PFSK-1 (cell line): ENCODE measurements around the gene CNKSR1.

Experiments used
- FOXP2 ChIP-seq: optimal IDR thresholded peaks from 2 replicates; pipeline ENCODE3; 2011; ENCODE audit warnings: borderline replicate concordance, control low read depth, inconsistent platforms; ENCODE audit not compliant: insufficient read depth; ENCODE audit errors: extremely low read length, extremely low read depth
- POLR2AphosphoS5 ChIP-seq: IDR thresholded peaks from 2 replicates; pipeline ENCODE4 v1.6.1; 2012; ENCODE audit warnings: low read depth, mild to moderate bottlenecking, control low read depth, low read length, moderate library complexity
- SIN3A ChIP-seq: IDR thresholded peaks from 2 replicates; pipeline ENCODE4 v1.6.1; 2012; ENCODE audit warnings: mild to moderate bottlenecking, low read length, moderate library complexity, borderline replicate concordance; ENCODE audit not compliant: insufficient read depth
- TAF1 ChIP-seq: IDR thresholded peaks from 2 replicates; pipeline ENCODE4 v1.6.1; 2012; ENCODE audit warnings: low read length, control low read depth, borderline replicate concordance; ENCODE audit not compliant: insufficient read depth
- TF ChIP-seq, protein P1 (sequence below), 2 experiments: IDR thresholded peaks; 2 replicates each; pipeline versions ENCODE4 v1.6.1 to v1.8.0; 2011 to 2012; ENCODE audit warnings: low read depth in 2 of 2, low read length in 2 of 2, control low read depth in 1 of 2, inconsistent platforms in 1 of 2, mild to moderate bottlenecking in 1 of 2, moderate library complexity in 1 of 2; ENCODE audit not compliant: insufficient read depth in 1 of 2

Gene CNKSR1

DNA sequence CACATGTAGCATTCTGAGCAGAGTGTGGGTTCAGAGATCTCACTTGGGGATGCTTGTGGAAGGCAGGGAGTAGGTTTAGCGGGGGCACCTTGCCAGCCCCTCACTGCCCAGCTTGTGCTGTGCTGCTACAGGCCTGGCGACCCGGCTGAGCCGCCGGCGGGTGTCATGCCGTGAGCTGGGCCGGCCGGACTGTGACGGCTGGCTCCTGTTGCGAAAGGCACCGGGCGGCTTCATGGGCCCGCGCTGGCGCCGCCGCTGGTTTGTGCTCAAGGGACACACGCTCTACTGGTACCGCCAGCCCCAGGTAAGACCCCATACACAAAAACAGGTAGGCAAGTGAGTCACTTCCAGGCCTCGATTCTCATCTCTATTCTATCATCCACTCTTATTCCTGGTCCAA is 7.6 kb downstream of the CNKSR1 start:
- TF ChIP-seq POLR2AphosphoS5 (no peak), SIN3A (no peak), TAF1 (no peak), FOXP2 (no peak)
- TF ChIP-seq, protein P1, sequence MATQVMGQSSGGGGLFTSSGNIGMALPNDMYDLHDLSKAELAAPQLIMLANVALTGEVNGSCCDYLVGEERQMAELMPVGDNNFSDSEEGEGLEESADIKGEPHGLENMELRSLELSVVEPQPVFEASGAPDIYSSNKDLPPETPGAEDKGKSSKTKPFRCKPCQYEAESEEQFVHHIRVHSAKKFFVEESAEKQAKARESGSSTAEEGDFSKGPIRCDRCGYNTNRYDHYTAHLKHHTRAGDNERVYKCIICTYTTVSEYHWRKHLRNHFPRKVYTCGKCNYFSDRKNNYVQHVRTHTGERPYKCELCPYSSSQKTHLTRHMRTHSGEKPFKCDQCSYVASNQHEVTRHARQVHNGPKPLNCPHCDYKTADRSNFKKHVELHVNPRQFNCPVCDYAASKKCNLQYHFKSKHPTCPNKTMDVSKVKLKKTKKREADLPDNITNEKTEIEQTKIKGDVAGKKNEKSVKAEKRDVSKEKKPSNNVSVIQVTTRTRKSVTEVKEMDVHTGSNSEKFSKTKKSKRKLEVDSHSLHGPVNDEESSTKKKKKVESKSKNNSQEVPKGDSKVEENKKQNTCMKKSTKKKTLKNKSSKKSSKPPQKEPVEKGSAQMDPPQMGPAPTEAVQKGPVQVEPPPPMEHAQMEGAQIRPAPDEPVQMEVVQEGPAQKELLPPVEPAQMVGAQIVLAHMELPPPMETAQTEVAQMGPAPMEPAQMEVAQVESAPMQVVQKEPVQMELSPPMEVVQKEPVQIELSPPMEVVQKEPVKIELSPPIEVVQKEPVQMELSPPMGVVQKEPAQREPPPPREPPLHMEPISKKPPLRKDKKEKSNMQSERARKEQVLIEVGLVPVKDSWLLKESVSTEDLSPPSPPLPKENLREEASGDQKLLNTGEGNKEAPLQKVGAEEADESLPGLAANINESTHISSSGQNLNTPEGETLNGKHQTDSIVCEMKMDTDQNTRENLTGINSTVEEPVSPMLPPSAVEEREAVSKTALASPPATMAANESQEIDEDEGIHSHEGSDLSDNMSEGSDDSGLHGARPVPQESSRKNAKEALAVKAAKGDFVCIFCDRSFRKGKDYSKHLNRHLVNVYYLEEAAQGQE (IDR thresholded peaks at IDR 0.05; ENCODE audit: insufficient read depth in 1 of 2, low read depth in 2 of 2, low read length in 2 of 2), result no peak

- TF ChIP-seq, protein P1 (IDR thresholded peaks at IDR 0.05; ENCODE audit: insufficient read depth in 1 of 2, low read depth in 2 of 2, low read length in 2 of 2), result no peak
- TF ChIP-seq FOXP2 (no peak), TAF1 (no peak), POLR2AphosphoS5 (no peak), SIN3A (no peak)
These were observed 10.6 kb downstream of the CNKSR1 start for GRCh38 chr1:26187882-26188281.

GRCh38 chr1:26188477-26188876 is 11.2 kb downstream of the CNKSR1 start:
- no peak for TF ChIP-seq FOXP2
- TF ChIP-seq, protein P1 (IDR thresholded peaks at IDR 0.05; ENCODE audit: insufficient read depth in 1 of 2, low read depth in 2 of 2, low read length in 2 of 2), result no peak

DNA sequence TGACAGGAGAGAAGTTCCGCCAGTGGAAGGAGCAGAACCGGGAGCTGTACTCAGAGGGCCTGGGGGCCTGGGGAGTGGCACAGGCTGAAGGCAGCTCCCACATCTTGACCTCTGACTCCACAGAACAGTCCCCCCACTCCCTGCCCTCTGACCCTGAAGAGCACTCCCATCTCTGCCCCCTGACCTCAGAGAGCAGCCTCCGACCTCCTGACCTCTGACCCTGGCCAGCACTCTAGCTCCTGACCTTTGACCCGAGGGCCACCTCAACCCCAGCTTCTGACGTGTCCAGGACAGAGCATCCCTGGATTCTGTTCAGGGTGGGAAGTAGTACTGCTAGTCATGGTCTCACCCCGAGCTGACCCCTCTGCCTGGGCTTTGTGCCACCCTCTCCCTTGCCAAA is 12.0 kb downstream of the CNKSR1 start:
- TF ChIP-seq FOXP2 (no peak), SIN3A (no peak), POLR2AphosphoS5 (no peak), TAF1 (no peak)
- TF ChIP-seq, protein P1 (IDR thresholded peaks at IDR 0.05; ENCODE audit: insufficient read depth in 1 of 2, low read depth in 2 of 2, low read length in 2 of 2), result no peak

- TF ChIP-seq POLR2AphosphoS5, result no peak
- TF ChIP-seq FOXP2, result no peak
- TF ChIP-seq SIN3A, result no peak
- TF ChIP-seq TAF1, result no peak
- TF ChIP-seq, protein P1 (IDR thresholded peaks at IDR 0.05; ENCODE audit: insufficient read depth in 1 of 2, low read depth in 2 of 2, low read length in 2 of 2), result no peak
These were observed 12.5 kb downstream of the CNKSR1 start for GRCh38 chr1:26189751-26190275.
